A549 (cell line): ENCODE results near the gene GRIK4. TPM values are rescaled to one million over a fixed set of nuclear protein-coding genes. Genes with fewer than 3 reads are reported as not detected.
A peak's percentile ranks its signal among the peaks of the same experiment; 100 is the strongest.

Experiments
- ATAC-seq, 2 experiments: fragments of 200-7000 bp in 1 of 2; fragments of >200 bp in 1 of 2; cut with Nextera tagmentation in 1 of 2; cut with Tn5 transposase in 1 of 2; 3 replicates each; pipeline versions ENCODE4 v1.8.0 to v1.9.1; 2018 to 2020; ENCODE audit warnings: mild to moderate bottlenecking in 1 of 2, moderate library complexity in 1 of 2
- CTCF ChIA-PET: fragments of 300-600 bp; sonication (Branson Sonifier 250); formaldehyde crosslinking; extraction: SDS; loops from one replicate; lab custom pipeline; 2021; ENCODE audit warnings: antibody characterized with exemption, inconsistent platforms; lab: Yijun Ruan, JAX
- POLR2A ChIA-PET: fragments of 350-600 bp; formaldehyde crosslinking; extraction: SDS; loops from one replicate; lab custom pipeline; 2021; ENCODE audit warnings: antibody characterized with exemption, inconsistent platforms; lab: Yijun Ruan, JAX
- DNase-seq, 2 experiments: peaks; one replicate each; pipeline versions ENCODE4 v3.0.0 to v3.0.0-alpha.2; 2011 to 2016; ENCODE audit warnings: low read depth in 1 of 2, low spot score in 1 of 2
- FAIRE-seq: peaks from 2 replicates; lab custom pipeline; 2011; peaks lifted over from hg19 to GRCh38; lab: Jason Lieb, UNC
- H3K27ac ChIP-seq, 2 experiments: fragments of >200 bp; sonication (Bioruptor Twin); formaldehyde crosslinking; 3 replicates each; pipeline ENCODE4 v1.5.1; 2016 to 2017
- H3K4me1 ChIP-seq: fragments of >200 bp; sonication (Bioruptor Twin); formaldehyde crosslinking; 3 replicates; pipeline ENCODE4 v1.6.1; 2016
- H3K4me2 ChIP-seq: fragments of >200 bp; sonication (Bioruptor Twin); formaldehyde crosslinking; 3 replicates; pipeline ENCODE4 v1.6.1; 2016
- H3K4me3 ChIP-seq: fragments of >200 bp; sonication (Bioruptor Twin); formaldehyde crosslinking; 3 replicates; pipeline ENCODE4 v1.5.1; 2016
- H3K9me3 ChIP-seq: fragments of >200 bp; sonication (Bioruptor Twin); formaldehyde crosslinking; 3 replicates; pipeline ENCODE4 v1.6.1; 2016
- ATOH8 ChIP-seq: fragments of 250-450 bp; sonication (Bioruptor Pico); IDR thresholded peaks from 2 replicates; pipeline ENCODE4 v1.5.0; 2020; ENCODE audit warnings: low read depth, mild to moderate bottlenecking, moderate library complexity
- CBX2 ChIP-seq: fragments of 200-600 bp; sonication (generic); IDR thresholded peaks from 2 replicates; pipeline ENCODE4 v1.6.1; 2016; ENCODE audit warnings: low read depth, mild to moderate bottlenecking, borderline replicate concordance
- CBX8 ChIP-seq: fragments of 200-600 bp; sonication (generic); IDR thresholded peaks from 2 replicates; pipeline ENCODE4 v1.6.1; 2016
- CEBPB ChIP-seq, 2 experiments: fragments of >200 bp in 1 of 2; sonication (Bioruptor Twin) in 1 of 2; formaldehyde crosslinking in 1 of 2; IDR thresholded peaks; 2 replicates each; pipeline ENCODE4 v1.6.1; 2012 to 2016
- CHD2 ChIP-seq: fragments of 150-350 bp; IDR thresholded peaks from 2 replicates; pipeline ENCODE4 v1.6.1; 2014; ENCODE audit warnings: low read length; ENCODE audit not compliant: partially characterized antibody
- CHD4 ChIP-seq: fragments of 200-600 bp; sonication (generic); IDR thresholded peaks from 2 replicates; pipeline ENCODE4 v1.6.1; 2016; ENCODE audit warnings: antibody characterized with exemption, mild to moderate bottlenecking, borderline replicate concordance
- EHF ChIP-seq: fragments of 250-450 bp; sonication (Bioruptor Pico); IDR thresholded peaks from 2 replicates; pipeline ENCODE4 v1.5.0; 2020; ENCODE audit warnings: mild to moderate bottlenecking
- EHMT2 ChIP-seq: fragments of 200-600 bp; sonication (generic); IDR thresholded peaks from 2 replicates; pipeline ENCODE4 v1.6.1; 2016; ENCODE audit warnings: antibody characterized with exemption, low read depth, mild to moderate bottlenecking, moderate library complexity
- ESRRA ChIP-seq: fragments of 150-350 bp; IDR thresholded peaks from 2 replicates; pipeline ENCODE4 v1.6.1; 2014; ENCODE audit warnings: mild to moderate bottlenecking, low read length, borderline replicate concordance
- FOSL2 ChIP-seq, 2 experiments: fragments of 450-650 bp in 1 of 2; fragments of >200 bp in 1 of 2; sonication (Bioruptor Twin) in 1 of 2; formaldehyde crosslinking; IDR thresholded peaks; 2 replicates each; pipeline versions ENCODE4 v1.5.0 to v1.6.1; 2016 to 2020; ENCODE audit warnings: mild to moderate bottlenecking in 1 of 2, moderate library complexity in 1 of 2
- FOXS1 ChIP-seq: fragments of 250-450 bp; sonication (Bioruptor Pico); IDR thresholded peaks from 2 replicates; pipeline ENCODE4 v1.5.0; 2020; ENCODE audit warnings: mild to moderate bottlenecking, moderate library complexity
- GATA3 ChIP-seq: IDR thresholded peaks from 2 replicates; pipeline ENCODE4 v1.6.1; 2012; ENCODE audit warnings: borderline replicate concordance
- HDAC2 ChIP-seq: fragments of 200-600 bp; sonication (generic); IDR thresholded peaks from 2 replicates; pipeline ENCODE4 v1.6.1; 2016
- HOXA7 ChIP-seq: fragments of 250-450 bp; sonication (Bioruptor Pico); IDR thresholded peaks from 2 replicates; pipeline ENCODE4 v1.5.0; 2020; ENCODE audit warnings: mild to moderate bottlenecking, moderate library complexity
- HOXB13 ChIP-seq: fragments of 250-450 bp; sonication (Bioruptor Pico); IDR thresholded peaks from 2 replicates; pipeline ENCODE4 v1.5.0; 2020; ENCODE audit warnings: low read depth, mild to moderate bottlenecking, moderate library complexity
- HOXB5 ChIP-seq: fragments of 250-450 bp; sonication (Bioruptor Pico); IDR thresholded peaks from 2 replicates; pipeline ENCODE4 v1.5.0; 2020; ENCODE audit warnings: mild to moderate bottlenecking, moderate library complexity
- MAFK ChIP-seq: fragments of 450-650 bp; IDR thresholded peaks from 2 replicates; pipeline ENCODE4 v1.6.1; 2014; ENCODE audit not compliant: partially characterized antibody
- MAZ ChIP-seq: fragments of 150-350 bp; IDR thresholded peaks from 2 replicates; pipeline ENCODE4 v1.6.1; 2014; ENCODE audit warnings: antibody characterized with exemption, low read depth, low read length, borderline replicate concordance
- NR3C1 ChIP-seq: fragments of >200 bp; sonication (Bioruptor Twin); formaldehyde crosslinking; IDR thresholded peaks from 3 replicates; pipeline ENCODE4 v1.6.1; 2017
- PBX3 ChIP-seq: IDR thresholded peaks from 2 replicates; pipeline ENCODE4 v1.6.1; 2012
- POLR2A ChIP-seq: IDR thresholded peaks from 2 replicates; pipeline ENCODE4 v1.6.1; 2012; ENCODE audit warnings: mild to moderate bottlenecking, low read length
- RAD21 ChIP-seq, 2 experiments: fragments of >200 bp in 1 of 2; sonication (Bioruptor Twin) in 1 of 2; formaldehyde crosslinking in 1 of 2; IDR thresholded peaks in 1 of 2; conservative IDR thresholded peaks in 1 of 2; 2 replicates in 1 of 2; 3 replicates in 1 of 2; pipeline ENCODE4 v1.6.1; 2012 to 2018; ENCODE audit warnings: inconsistent platforms in 1 of 2
- RARB ChIP-seq: fragments of 250-450 bp; sonication (Bioruptor Pico); IDR thresholded peaks from 2 replicates; pipeline ENCODE4 v1.8.0; 2021; ENCODE audit warnings: mild to moderate bottlenecking, moderate library complexity
- RCOR1 ChIP-seq: fragments of 150-350 bp; IDR thresholded peaks from 2 replicates; pipeline ENCODE4 v1.6.1; 2014; ENCODE audit warnings: antibody characterized with exemption, low read length, low read depth
- RFX5 ChIP-seq: fragments of 450-650 bp; IDR thresholded peaks from 2 replicates; pipeline ENCODE4 v1.7.1; 2014; ENCODE audit warnings: antibody characterized with exemption, mild to moderate bottlenecking, moderate library complexity
- SMC3 ChIP-seq: fragments of >200 bp; sonication (Bioruptor Twin); formaldehyde crosslinking; IDR thresholded peaks from 3 replicates; pipeline ENCODE4 v1.6.1; 2018; ENCODE audit warnings: inconsistent platforms
- TFCP2L1 ChIP-seq: fragments of 250-450 bp; sonication (Bioruptor Pico); IDR thresholded peaks from 2 replicates; pipeline ENCODE4 v1.5.0; 2021; ENCODE audit warnings: mild to moderate bottlenecking
- TP53 ChIP-seq: fragments of 250-450 bp; sonication (Bioruptor Pico); IDR thresholded peaks from 2 replicates; pipeline ENCODE4 v1.5.0; 2021; ENCODE audit warnings: mild to moderate bottlenecking, moderate library complexity
- ZFP36 ChIP-seq: fragments of 450-650 bp; IDR thresholded peaks from 2 replicates; pipeline ENCODE4 v1.6.1; 2014; ENCODE audit warnings: borderline replicate concordance; ENCODE audit not compliant: partially characterized antibody
- ZNF302 ChIP-seq: fragments of 250-450 bp; sonication (Bioruptor Pico); IDR thresholded peaks from 2 replicates; pipeline ENCODE4 v1.9.0; 2021; ENCODE audit warnings: inconsistent platforms, mild to moderate bottlenecking, moderate library complexity
- ZSCAN20 ChIP-seq: fragments of 250-450 bp; sonication (Bioruptor Pico); IDR thresholded peaks from 2 replicates; pipeline ENCODE4 v1.8.0; 2022; ENCODE audit warnings: mild to moderate bottlenecking, moderate library complexity
- WGBS: methylation state at CpG from one replicate; pipeline ENCODE4 v1.1.6; 2017; ENCODE audit errors: missing lambda C conversion rate; 5-methylcytosine and 5-hydroxymethylcytosine counted together
- polyA plus RNA-seq, 4 experiments: library from polyadenylated mRNA; depleted of rRNA in 3 of 4; stranded (reverse); fragments of >200 nt; fragmentation: RNase III in 1 of 4; extraction: RNeasy Plus Mini Kit Qiagen cat#74134 plus additional on column Dnase treatment in 1 of 4; gene quantifications; 2 replicates in 3 of 4; 3 replicates in 1 of 4; pipeline ENCODE4 v1.2.3, GENCODE V29; 2011 to 2017
- TF ChIP-seq, protein P1 (sequence below): fragments of 450-650 bp; IDR thresholded peaks from 2 replicates; pipeline ENCODE4 v1.6.1; 2014; ENCODE audit warnings: antibody characterized with exemption
- TF ChIP-seq, protein P2 (sequence below): IDR thresholded peaks from 2 replicates; pipeline ENCODE4 v1.6.1; 2012; ENCODE audit warnings: low read depth, borderline replicate concordance

The GRIK4 gene
- polyA plus RNA-seq, 2 of the 4 experiments (the other 2 are of a cell fraction): 0.01 TPM; not detected in 1

DNA sequence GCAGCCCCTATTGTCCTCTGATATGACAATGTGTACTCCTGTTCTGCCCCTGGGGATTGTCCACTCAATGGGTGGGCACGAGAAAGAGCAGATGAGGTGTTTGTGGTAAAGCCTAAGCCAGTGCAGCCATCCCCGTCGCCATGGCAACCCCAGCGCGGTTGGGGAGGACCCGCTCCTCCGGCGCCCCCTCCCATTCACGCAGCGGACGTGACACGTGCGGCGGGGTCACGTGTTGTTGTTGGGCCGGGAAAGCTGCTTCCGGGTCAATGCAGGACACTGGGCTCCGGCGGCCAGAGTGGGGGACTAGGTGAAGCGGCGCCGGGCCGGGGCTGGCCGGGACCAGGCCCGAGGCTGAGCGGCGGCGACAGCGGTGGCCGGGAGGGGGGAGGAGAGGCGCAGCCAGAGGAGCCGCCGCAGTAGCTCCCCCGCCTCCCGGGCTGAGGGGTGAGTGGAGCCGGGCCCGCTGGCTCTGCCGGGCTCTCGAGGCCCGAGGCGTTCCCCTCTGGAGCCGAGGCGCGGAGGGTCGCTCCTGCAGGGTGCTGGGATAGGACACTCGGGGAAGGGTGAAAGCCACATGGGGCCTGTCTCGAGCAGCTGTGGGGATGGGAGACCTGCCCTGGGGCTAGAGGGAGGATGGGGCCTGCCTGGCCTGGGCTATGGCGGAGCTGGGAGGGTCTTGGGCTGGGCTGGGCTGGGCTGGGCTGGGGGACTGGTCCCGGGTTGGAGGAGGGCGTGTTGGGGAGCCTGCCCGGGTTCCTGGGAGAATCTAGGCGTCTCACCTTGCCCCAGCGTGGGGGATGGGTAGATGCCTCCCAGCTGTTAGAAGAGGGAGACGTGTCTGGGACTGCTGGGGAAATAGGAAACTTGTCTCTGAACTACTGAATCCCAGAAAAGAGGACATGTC, 512.6 kb downstream of the GRIK4 start, which contains the start of gene TBCEL (continued):
- TF ChIP-seq HOXB13 (no peak), EHF (CRISPR knock-in tag) (no peak), NR3C1 (no peak), RAD21 (conservative IDR thresholded peaks at IDR 0.05 in 1 of 2, IDR thresholded peaks at IDR 0.05 in 1 of 2) (no peak), TP53 (CRISPR knock-in tag) (no peak), RCOR1 (no peak), MAZ (no peak), HDAC2 (no peak), ZSCAN20 (no peak), POLR2A (peak; percentile 8; the same call in 1 of the 2 replicates), SMC3 (no peak), ATOH8 (no peak), FOXS1 (CRISPR knock-in tag) (no peak)
- TF ChIP-seq, protein P1, sequence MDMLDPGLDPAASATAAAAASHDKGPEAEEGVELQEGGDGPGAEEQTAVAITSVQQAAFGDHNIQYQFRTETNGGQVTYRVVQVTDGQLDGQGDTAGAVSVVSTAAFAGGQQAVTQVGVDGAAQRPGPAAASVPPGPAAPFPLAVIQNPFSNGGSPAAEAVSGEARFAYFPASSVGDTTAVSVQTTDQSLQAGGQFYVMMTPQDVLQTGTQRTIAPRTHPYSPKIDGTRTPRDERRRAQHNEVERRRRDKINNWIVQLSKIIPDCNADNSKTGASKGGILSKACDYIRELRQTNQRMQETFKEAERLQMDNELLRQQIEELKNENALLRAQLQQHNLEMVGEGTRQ: peak; percentile 96
- TF ChIP-seq, all 56 proteins: peak for 10

- DNase-seq: peak in 1 of 2 experiments; percentile 1
- peaks cover 13% of the 10 kb centered on the region; the same call in 1 of the 3 replicates for H3K4me1 ChIP-seq
- POLR2A ChIA-PET: no interaction called here
- CTCF ChIA-PET: interaction anchor here (0.9 kb wide), 1 partner anchor 137 kb away, joined by 3 read pairs; no protein-coding TSS in a partner anchor
- no peaks in the 10 kb centered on the region for H3K9me3 ChIP-seq
- TF ChIP-seq CBX8 (no peak), CHD2 (no peak), TFCP2L1 (CRISPR knock-in tag) (no peak), FOSL2 (IDR thresholded peaks at IDR 0.05) (no peak), FOSL2 (CRISPR knock-in tag; IDR thresholded peaks at IDR 0.05) (no peak), CBX2 (no peak), RFX5 (no peak), CEBPB (IDR thresholded peaks at IDR 0.05) (no peak), SMC3 (no peak), MAFK (no peak), ESRRA (no peak), POLR2A (no peak), EHMT2 (no peak)
- peak overlapping the region; percentile 52 for H3K4me3 ChIP-seq
- peak in 1 of 2 experiments; percentile 24; a peak in 3 of 6 replicates for ATAC-seq
- H3K4me2 ChIP-seq: peak overlapping the region; percentile 90
- FAIRE-seq: no peak
- WGBS: 74% methylated on average over 3 of the region's 3 CpGs
- H3K27ac ChIP-seq: no peak overlapping the region; a peak in 2 of 6 replicates
These were observed 513.4 kb downstream of the GRIK4 start for GRCh38 chr11:121024989-121025388.

DNA sequence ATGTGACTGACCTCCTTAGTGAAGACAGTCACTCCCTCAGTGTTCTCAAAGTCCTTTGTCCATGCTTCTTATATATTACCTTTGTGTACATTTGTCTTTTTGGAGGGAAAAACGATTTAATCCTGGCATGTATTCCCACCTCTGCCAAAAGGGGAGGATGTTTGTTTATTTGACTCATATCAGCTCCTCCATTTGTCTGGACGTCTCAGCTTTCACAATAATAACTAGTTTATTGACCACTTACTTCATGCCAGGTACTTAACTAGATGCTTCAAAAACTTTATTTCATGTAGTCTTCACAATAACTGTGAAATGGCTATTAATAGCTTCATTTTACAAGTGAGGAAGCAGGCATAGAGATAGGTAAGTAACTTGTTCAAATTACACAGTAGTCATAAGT, 517.6 kb downstream of the GRIK4 start:
- no peak for DNase-seq
- ChIA-PET POLR2A (no interaction called here), CTCF (no interaction called here)
- no peak for ATAC-seq
- no peak for FAIRE-seq
- H3K9me3 ChIP-seq: no peaks in the 10 kb centered on the region
- H3K4me1 ChIP-seq: peaks cover 10% of the 10 kb centered on the region; the same call in 1 of the 3 replicates
- whole genome bisulfite sequencing: 9% methylated on average over 2 of the region's 2 CpGs
- H3K4me2 ChIP-seq: no peak overlapping the region
- H3K4me3 ChIP-seq: no peak overlapping the region
- no peak overlapping the region for H3K27ac ChIP-seq
- TF ChIP-seq ZNF302 (no peak), PBX3 (no peak), TFCP2L1 (CRISPR knock-in tag) (no peak), HOXA7 (CRISPR knock-in tag) (no peak), RARB (CRISPR knock-in tag) (no peak), TP53 (CRISPR knock-in tag) (no peak), FOXS1 (CRISPR knock-in tag) (no peak), HOXB5 (CRISPR knock-in tag) (no peak), HDAC2 (no peak), ZFP36 (no peak), CBX2 (no peak), GATA3 (no peak), SMC3 (no peak), CHD4 (no peak)
- TF ChIP-seq, protein P2, sequence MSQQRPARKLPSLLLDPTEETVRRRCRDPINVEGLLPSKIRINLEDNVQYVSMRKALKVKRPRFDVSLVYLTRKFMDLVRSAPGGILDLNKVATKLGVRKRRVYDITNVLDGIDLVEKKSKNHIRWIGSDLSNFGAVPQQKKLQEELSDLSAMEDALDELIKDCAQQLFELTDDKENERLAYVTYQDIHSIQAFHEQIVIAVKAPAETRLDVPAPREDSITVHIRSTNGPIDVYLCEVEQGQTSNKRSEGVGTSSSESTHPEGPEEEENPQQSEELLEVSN: no peak
